Measurements from ENCODE around the gene SLC23A2. TPM values are rescaled to one million over a fixed set of nuclear protein-coding genes. Genes with fewer than 3 reads are reported as not detected.
"Not testable (repeated sequence)": the region's sequence is repeated elsewhere in the genome, so short reads cannot be mapped to it uniquely, and the experiment has no call there.

The SLC23A2 gene
- total RNA-seq, 2 donors from 2014 or later = 21.0 to 39.1 TPM

DNA sequence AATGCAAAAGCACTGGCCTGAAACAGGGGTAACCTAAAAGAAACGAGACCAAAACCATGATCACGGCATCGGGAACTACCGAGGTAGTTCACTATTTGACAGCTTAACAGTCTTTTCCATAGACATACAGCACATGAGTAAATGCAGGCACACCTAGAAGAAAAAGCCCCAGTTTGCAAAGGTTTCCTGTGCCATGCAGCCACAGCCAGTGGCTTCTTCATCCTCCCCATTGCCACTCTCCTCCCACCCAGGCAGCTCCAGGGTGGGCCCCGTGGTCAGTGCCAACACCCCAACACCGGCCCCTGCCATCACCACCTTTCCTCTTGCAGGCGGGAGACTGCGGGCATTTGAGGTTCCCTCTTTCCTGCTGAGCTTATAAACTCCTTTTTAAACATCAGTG, 115.4 kb downstream of the SLC23A2 start:
- no peak for DNase-seq (ENCODE audit: low spot score)
- WGBS = 72% methylated on average over 8 of the region's 8 CpGs
- H3K27me3 ChIP-seq (replicated peaks; ENCODE audit: insufficient read depth) = no peaks in the 10 kb centered on the region
- peaks cover 0 to 4% of the 10 kb centered on the region in 2 donors for H3K36me3 ChIP-seq
- no peak overlapping the region for H3K27ac ChIP-seq
- no peaks in the 10 kb centered on the region for H3K4me1 ChIP-seq (replicated peaks)
- TF ChIP-seq, protein P1, sequence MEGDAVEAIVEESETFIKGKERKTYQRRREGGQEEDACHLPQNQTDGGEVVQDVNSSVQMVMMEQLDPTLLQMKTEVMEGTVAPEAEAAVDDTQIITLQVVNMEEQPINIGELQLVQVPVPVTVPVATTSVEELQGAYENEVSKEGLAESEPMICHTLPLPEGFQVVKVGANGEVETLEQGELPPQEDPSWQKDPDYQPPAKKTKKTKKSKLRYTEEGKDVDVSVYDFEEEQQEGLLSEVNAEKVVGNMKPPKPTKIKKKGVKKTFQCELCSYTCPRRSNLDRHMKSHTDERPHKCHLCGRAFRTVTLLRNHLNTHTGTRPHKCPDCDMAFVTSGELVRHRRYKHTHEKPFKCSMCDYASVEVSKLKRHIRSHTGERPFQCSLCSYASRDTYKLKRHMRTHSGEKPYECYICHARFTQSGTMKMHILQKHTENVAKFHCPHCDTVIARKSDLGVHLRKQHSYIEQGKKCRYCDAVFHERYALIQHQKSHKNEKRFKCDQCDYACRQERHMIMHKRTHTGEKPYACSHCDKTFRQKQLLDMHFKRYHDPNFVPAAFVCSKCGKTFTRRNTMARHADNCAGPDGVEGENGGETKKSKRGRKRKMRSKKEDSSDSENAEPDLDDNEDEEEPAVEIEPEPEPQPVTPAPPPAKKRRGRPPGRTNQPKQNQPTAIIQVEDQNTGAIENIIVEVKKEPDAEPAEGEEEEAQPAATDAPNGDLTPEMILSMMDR (IDR thresholded peaks at IDR 0.05) = no peak
- no peak for TF ChIP-seq POLR2AphosphoS5 (IDR thresholded peaks at IDR 0.05)
- no peak for TF ChIP-seq POLR2A (IDR thresholded peaks at IDR 0.05)
- intact Hi-C loops (cut with DNase I) = no loop called here
- H3K9me3 ChIP-seq = no peaks in the 10 kb centered on the region
- H3K4me3 ChIP-seq = no peak overlapping the region

- H3K36me3 ChIP-seq = no peaks in the 10 kb centered on the region
- H3K27ac ChIP-seq = no peak overlapping the region
- no peaks in the 10 kb centered on the region for H3K9me3 ChIP-seq
- no peak for TF ChIP-seq POLR2AphosphoS5 (IDR thresholded peaks at IDR 0.05)
- TF ChIP-seq, protein P1 (IDR thresholded peaks at IDR 0.05) = no peak
- TF ChIP-seq POLR2A (IDR thresholded peaks at IDR 0.05) = no peak
- no peak overlapping the region for H3K4me3 ChIP-seq
- DNase-seq (ENCODE audit: low spot score) = no peak
- intact Hi-C loops (cut with DNase I) = no loop called here
- no peaks in the 10 kb centered on the region for H3K27me3 ChIP-seq (replicated peaks; ENCODE audit: insufficient read depth)
- WGBS = 92% methylated on average over 7 of the region's 7 CpGs
- H3K4me1 ChIP-seq (replicated peaks) = no peaks in the 10 kb centered on the region
Measured at GRCh38 chr20:4883546-4883945, 117.8 kb downstream of the SLC23A2 start.

GRCh38 chr20:4883051-4883450, 118.3 kb downstream of the SLC23A2 start:
- H3K4me3 ChIP-seq = no peak overlapping the region
- no peaks in the 10 kb centered on the region for H3K36me3 ChIP-seq
- no peak for DNase-seq (ENCODE audit: low spot score)
- no peak overlapping the region for H3K27ac ChIP-seq
- no peaks in the 10 kb centered on the region for H3K9me3 ChIP-seq
- no peaks in the 10 kb centered on the region for H3K4me1 ChIP-seq (replicated peaks)
- WGBS = 84% methylated on average over 3 of the region's 3 CpGs
- intact Hi-C loops (cut with DNase I) = no loop called here
- TF ChIP-seq POLR2A (IDR thresholded peaks at IDR 0.05) = no peak
- TF ChIP-seq, protein P1 (IDR thresholded peaks at IDR 0.05) = no peak
- no peaks in the 10 kb centered on the region for H3K27me3 ChIP-seq (replicated peaks; ENCODE audit: insufficient read depth)

- Histone ChIP-seq H3K27me3 (replicated peaks; ENCODE audit: insufficient read depth) (no peaks in the 10 kb centered on the region), H3K4me1 (replicated peaks) (no peaks in the 10 kb centered on the region), H3K4me3 (no peak overlapping the region), H3K27ac (no peak overlapping the region), H3K9me3 (no peaks in the 10 kb centered on the region), H3K36me3 (no peaks in the 10 kb centered on the region)
- 89% methylated on average over 9 of the region's 9 CpGs for WGBS
- TF ChIP-seq, protein P1 (IDR thresholded peaks at IDR 0.05) = no peak
- no peak for TF ChIP-seq POLR2A (IDR thresholded peaks at IDR 0.05)
- no peak for TF ChIP-seq POLR2AphosphoS5 (IDR thresholded peaks at IDR 0.05)
- DNase-seq (ENCODE audit: low spot score) = no peak
- intact Hi-C loops (cut with DNase I) = no loop called here
Measured at GRCh38 chr20:4881006-4881730, 120.1 kb downstream of the SLC23A2 start.

GRCh38 chr20:4880051-4880450, 121.3 kb downstream of the SLC23A2 start:
- Histone ChIP-seq H3K4me1 (replicated peaks) (no peaks in the 10 kb centered on the region), H3K36me3 (no peaks in the 10 kb centered on the region), H3K9me3 (no peaks in the 10 kb centered on the region), H3K27ac (no peak overlapping the region), H3K27me3 (replicated peaks; ENCODE audit: insufficient read depth) (no peaks in the 10 kb centered on the region), H3K4me3 (no peak overlapping the region)
- 60% methylated on average over 5 of the region's 5 CpGs for WGBS
- TF ChIP-seq POLR2A (IDR thresholded peaks at IDR 0.05) (no peak), POLR2AphosphoS5 (IDR thresholded peaks at IDR 0.05) (no peak)
- TF ChIP-seq, protein P1 (IDR thresholded peaks at IDR 0.05) = no peak
- no peak for DNase-seq (ENCODE audit: low spot score)
- intact Hi-C loops (cut with DNase I) = no loop called here

DNA sequence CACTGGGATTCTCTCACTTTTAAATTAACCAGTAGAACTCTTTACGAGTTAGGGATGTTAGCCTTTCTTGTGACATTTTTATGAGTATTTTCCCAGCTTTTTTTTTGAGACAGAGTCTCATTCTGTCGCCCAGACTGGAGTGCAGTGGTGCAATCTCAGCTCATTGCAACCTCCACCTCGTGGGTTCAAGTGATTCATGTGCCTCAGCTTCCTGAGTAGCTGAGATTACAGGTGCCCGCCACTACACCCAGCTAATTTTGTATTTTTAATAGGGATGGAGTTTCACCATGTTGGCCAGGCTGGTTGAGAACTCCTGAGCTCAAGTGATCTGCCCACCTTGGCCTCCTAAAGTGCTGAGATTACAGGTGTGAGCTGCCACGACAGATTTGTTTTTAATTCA, 123.2 kb downstream of the SLC23A2 start:
- H3K9me3 ChIP-seq; H3K27ac ChIP-seq; H3K27me3 ChIP-seq (replicated peaks; ENCODE audit: insufficient read depth); DNase-seq (ENCODE audit: low spot score); intact Hi-C loops (cut with DNase I); H3K4me1 ChIP-seq (replicated peaks); H3K36me3 ChIP-seq; H3K4me3 ChIP-seq: not testable (repeated sequence)
- WGBS = 60% methylated on average over 5 of the region's 5 CpGs

All from prostate gland (tissue), 2 donors.